MM.1S (cell line): ENCODE results near the gene PPARGC1A.

ENCODE experiments used
- DNase-seq: peaks from one replicate; pipeline ENCODE4 v3.0.0-alpha.2; 2015
- H2AFZ ChIP-seq: fragments of 300-600 bp; sonication (generic); 2 replicates; pipeline ENCODE4 v1.6.0; 2016; ENCODE audit warnings: antibody characterized with exemption, low read length
- H3F3A ChIP-seq: fragments of 300-600 bp; sonication (generic); 2 replicates; pipeline ENCODE4 v1.6.1; 2016; ENCODE audit warnings: mild to moderate bottlenecking, antibody characterized with exemption, low read length, moderate library complexity, mixed read lengths; ENCODE audit not compliant: insufficient read depth
- H3K27ac ChIP-seq: fragments of 300-600 bp; sonication (generic); 2 replicates; pipeline ENCODE4 v1.5.1; 2016; ENCODE audit warnings: mild to moderate bottlenecking, low read length
- H3K27me3 ChIP-seq: fragments of 300-600 bp; sonication (generic); replicated peaks from 2 replicates; pipeline ENCODE4 v1.6.0; 2016; ENCODE audit warnings: low read length; ENCODE audit not compliant: insufficient read depth
- H3K36me3 ChIP-seq: fragments of 300-600 bp; sonication (generic); replicated peaks from 2 replicates; pipeline ENCODE4 v1.6.1; 2016; ENCODE audit warnings: mild to moderate bottlenecking, low read length, mixed read lengths; ENCODE audit not compliant: insufficient read depth
- H3K4me1 ChIP-seq: fragments of 300-600 bp; sonication (generic); 2 replicates; pipeline ENCODE4 v1.6.1; 2016; ENCODE audit warnings: low read length, mixed read lengths
- H3K4me2 ChIP-seq: fragments of 300-600 bp; sonication (generic); 2 replicates; pipeline ENCODE4 v1.6.0; 2016; ENCODE audit warnings: low read depth, low read length
- H3K4me3 ChIP-seq: fragments of 300-600 bp; sonication (generic); 2 replicates; pipeline ENCODE4 v1.5.1; 2016; ENCODE audit warnings: low read length, mixed read lengths
- H3K79me2 ChIP-seq: fragments of 300-600 bp; sonication (generic); 2 replicates; pipeline ENCODE4 v1.6.1; 2016; ENCODE audit warnings: mixed run types, low read length, mixed read lengths
- H3K9ac ChIP-seq: fragments of 300-600 bp; sonication (generic); 2 replicates; pipeline ENCODE4 v1.6.1; 2016; ENCODE audit warnings: low read length, mixed read lengths
- H3K9me2 ChIP-seq: fragments of 300-600 bp; sonication (generic); replicated peaks from 2 replicates; pipeline ENCODE4 v1.6.1; 2016; ENCODE audit warnings: mild to moderate bottlenecking, low read length, mixed read lengths; ENCODE audit not compliant: insufficient read depth
- H3K9me3 ChIP-seq: fragments of 300-600 bp; sonication (generic); replicated peaks from 2 replicates; pipeline ENCODE4 v1.6.1; 2016; ENCODE audit warnings: mild to moderate bottlenecking, low read length, mixed read lengths; ENCODE audit not compliant: insufficient read depth
- H4K20me1 ChIP-seq: fragments of 300-600 bp; sonication (generic); 2 replicates; pipeline ENCODE4 v1.6.1; 2016; ENCODE audit warnings: mild to moderate bottlenecking, low read length, moderate library complexity, mixed read lengths; ENCODE audit not compliant: insufficient read depth
- CTCF ChIP-seq: fragments of 300-600 bp; sonication (generic); IDR thresholded peaks from 2 replicates; pipeline ENCODE4 v1.5.1; 2016; ENCODE audit warnings: antibody characterized with exemption, low read length, mixed read lengths
- EZH2 ChIP-seq: fragments of 300-600 bp; sonication (generic); optimal IDR thresholded peaks from 2 replicates; pipeline ENCODE3; 2017; ENCODE audit warnings: low read depth, mild to moderate bottlenecking, antibody characterized with exemption, low read length, mixed read lengths
- EZH2phosphoT487 ChIP-seq: fragments of 300-600 bp; sonication (generic); IDR thresholded peaks from 2 replicates; pipeline ENCODE4 v1.6.1; 2018; ENCODE audit warnings: antibody characterized with exemption, low read length

Gene PPARGC1A

GRCh38 chr4:23929248-23929647 is 39.4 kb upstream of the PPARGC1A start:
- H3K4me3 ChIP-seq: no peak overlapping the region
- H3K9ac ChIP-seq: no peak overlapping the region
- DNase-seq: no peak
- H3K27me3 ChIP-seq: no peaks in the 10 kb centered on the region
- H3K79me2 ChIP-seq: no peaks in the 10 kb centered on the region
- H3K27ac ChIP-seq: no peak overlapping the region
- TF ChIP-seq EZH2: no peak
- TF ChIP-seq CTCF: no peak
- TF ChIP-seq EZH2phosphoT487: no peak
- no peaks in the 10 kb centered on the region for H3K9me3 ChIP-seq
- no peaks in the 10 kb centered on the region for H3F3A ChIP-seq
- no peak overlapping the region for H3K4me2 ChIP-seq
- no peak overlapping the region for H2AFZ ChIP-seq
- H3K4me1 ChIP-seq: no peaks in the 10 kb centered on the region
- no peaks in the 10 kb centered on the region for H3K9me2 ChIP-seq
- H3K36me3 ChIP-seq: no peaks in the 10 kb centered on the region
- H4K20me1 ChIP-seq: no peaks in the 10 kb centered on the region

- Histone ChIP-seq H3K27ac (no peak overlapping the region), H3K9me3 (no peaks in the 10 kb centered on the region)
- TF ChIP-seq CTCF (no peak), EZH2phosphoT487 (no peak), EZH2 (no peak)
Observed at GRCh38 chr4:23924556-23924955, 34.7 kb upstream of the PPARGC1A start.

GRCh38 chr4:23923840-23924239 is 34.0 kb upstream of the PPARGC1A start:
- Histone ChIP-seq H3K4me3 (no peak overlapping the region), H3K27me3 (no peaks in the 10 kb centered on the region), H3K36me3 (no peaks in the 10 kb centered on the region), H3K9me2 (no peaks in the 10 kb centered on the region), H3K79me2 (no peaks in the 10 kb centered on the region), H3F3A (no peaks in the 10 kb centered on the region), H2AFZ (no peak overlapping the region), H3K4me2 (no peak overlapping the region), H4K20me1 (no peaks in the 10 kb centered on the region), H3K4me1 (no peaks in the 10 kb centered on the region), H3K9ac (no peak overlapping the region), H3K27ac (no peak overlapping the region), H3K9me3 (no peaks in the 10 kb centered on the region)
- no peak for TF ChIP-seq EZH2
- no peak for TF ChIP-seq CTCF
- no peak for TF ChIP-seq EZH2phosphoT487
- no peak for DNase-seq

More at GRCh38 chr4:23924556-23924955, 34.7 kb upstream of the PPARGC1A start:
- Histone ChIP-seq H3K4me2 (no peak overlapping the region), H3K4me3 (no peak overlapping the region), H3K36me3 (no peaks in the 10 kb centered on the region), H3K9me2 (no peaks in the 10 kb centered on the region), H3K9ac (no peak overlapping the region), H3K4me1 (no peaks in the 10 kb centered on the region), H3K79me2 (no peaks in the 10 kb centered on the region), H2AFZ (no peak overlapping the region), H3K27me3 (no peaks in the 10 kb centered on the region), H4K20me1 (no peaks in the 10 kb centered on the region), H3F3A (no peaks in the 10 kb centered on the region)
- DNase-seq: no peak

GRCh38 chr4:23923141-23923540 is 33.3 kb upstream of the PPARGC1A start:
- no peak overlapping the region for H3K9ac ChIP-seq
- no peak for DNase-seq
- no peaks in the 10 kb centered on the region for H3K79me2 ChIP-seq
- TF ChIP-seq EZH2 (no peak), EZH2phosphoT487 (no peak), CTCF (no peak)
- H3K4me1 ChIP-seq: no peaks in the 10 kb centered on the region
- H2AFZ ChIP-seq: no peak overlapping the region
- no peak overlapping the region for H3K27ac ChIP-seq
- no peaks in the 10 kb centered on the region for H3K9me3 ChIP-seq
- H3F3A ChIP-seq: no peaks in the 10 kb centered on the region
- no peaks in the 10 kb centered on the region for H3K9me2 ChIP-seq
- no peak overlapping the region for H3K4me2 ChIP-seq
- no peaks in the 10 kb centered on the region for H3K27me3 ChIP-seq
- no peak overlapping the region for H3K4me3 ChIP-seq
- no peaks in the 10 kb centered on the region for H4K20me1 ChIP-seq
- no peaks in the 10 kb centered on the region for H3K36me3 ChIP-seq
